HG02759 (cell line): ENCODE measurements around the gene TLR6.
"Not testable (repeated sequence)": the region's sequence is repeated elsewhere in the genome, so short reads cannot be mapped to it uniquely, and the experiment has no call there.

Experiments
- ATAC-seq: cut with Tn5 transposase; IDR thresholded peaks from one replicate; pipeline ENCODE4 v1.9.1; 2021; ENCODE audit warnings: mild to moderate bottlenecking, moderate library complexity; ENCODE audit not compliant: unreplicated experiment

The TLR6 gene

GRCh38 chr4:38823766-38824165, 32.9 kb downstream of the TLR6 start:
- ATAC-seq, result no peak

DNA sequence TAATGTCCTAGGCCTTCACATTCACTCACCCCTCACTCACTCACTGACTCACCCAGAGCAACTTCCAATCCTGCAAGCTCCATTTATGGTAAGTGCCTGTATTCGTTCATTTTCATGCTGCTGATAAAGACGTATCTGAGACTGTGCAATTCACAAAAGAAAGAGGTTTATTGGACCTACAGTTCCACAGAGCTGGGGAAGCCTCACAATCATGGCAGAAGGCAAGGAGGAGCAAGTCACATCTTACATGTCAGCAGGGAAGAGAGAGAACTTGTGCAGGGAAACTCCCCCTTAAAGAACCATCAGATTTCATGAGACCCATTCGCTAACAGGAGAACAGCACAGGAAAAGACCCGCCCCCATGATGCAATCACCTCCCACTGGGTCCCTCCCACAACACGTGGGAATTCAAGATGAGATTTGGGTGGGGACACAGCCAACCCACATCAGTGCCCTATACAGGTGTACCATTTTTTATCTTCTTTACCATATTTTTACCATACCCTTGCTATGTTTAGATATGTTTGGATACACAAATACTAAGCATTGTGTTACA, 33.8 kb downstream of the TLR6 start:
- no peak for ATAC-seq

DNA sequence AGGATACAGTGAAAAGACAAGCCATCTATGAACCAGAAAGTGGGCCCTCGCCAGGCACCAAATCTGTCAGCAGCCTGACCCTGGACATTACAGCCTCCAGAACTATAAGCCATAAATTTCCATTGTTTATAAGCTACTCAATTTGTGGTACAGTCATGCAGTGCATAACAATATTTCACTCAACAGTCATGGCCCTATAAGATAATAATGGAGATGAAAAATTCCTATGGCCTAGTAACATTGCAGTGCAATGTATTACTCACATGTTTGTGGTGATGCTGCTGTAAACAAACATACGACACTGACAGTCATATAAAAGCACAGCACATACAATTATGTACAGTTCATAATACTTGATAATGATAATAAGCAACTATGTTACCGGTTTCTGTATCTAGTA, 34.9 kb downstream of the TLR6 start:
- no peak for ATAC-seq

DNA sequence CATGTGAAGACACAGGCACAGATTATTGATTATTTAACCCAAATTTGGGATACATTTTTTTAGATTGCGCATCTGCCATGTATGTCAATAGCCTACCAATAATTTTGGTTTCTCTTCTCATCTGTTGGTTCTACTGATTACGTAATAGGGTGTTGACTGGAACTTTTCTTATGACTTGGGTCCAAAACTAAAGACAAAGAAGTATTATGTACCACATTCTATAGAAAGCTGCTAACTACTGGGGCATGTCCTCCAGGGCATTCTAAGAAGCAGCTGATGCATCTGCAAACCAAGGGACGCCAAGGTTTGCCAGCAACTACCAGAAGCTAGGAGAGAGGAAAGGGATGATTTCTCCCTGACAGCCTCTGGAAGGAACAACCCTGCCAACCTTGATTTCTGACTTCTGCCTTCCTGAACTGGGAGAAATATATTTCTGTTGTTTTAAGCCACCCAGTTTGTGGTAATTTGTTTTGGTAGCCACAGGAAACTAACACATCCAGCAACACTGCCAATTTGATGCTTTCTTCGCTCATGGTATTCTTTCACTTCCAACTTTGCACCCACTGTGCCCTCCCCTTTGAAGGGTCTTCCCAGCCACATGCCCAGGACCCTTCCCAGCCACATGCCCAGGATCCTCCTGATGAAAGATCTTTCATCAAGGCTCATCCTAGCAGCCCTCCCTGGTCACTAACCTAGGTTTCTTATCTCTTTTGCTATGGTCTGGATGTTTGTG, 36.1 kb downstream of the TLR6 start:
- peak; percentile 47 for ATAC-seq

GRCh38 chr4:38819569-38819968, 37.0 kb downstream of the TLR6 start:
- no peak for ATAC-seq

DNA sequence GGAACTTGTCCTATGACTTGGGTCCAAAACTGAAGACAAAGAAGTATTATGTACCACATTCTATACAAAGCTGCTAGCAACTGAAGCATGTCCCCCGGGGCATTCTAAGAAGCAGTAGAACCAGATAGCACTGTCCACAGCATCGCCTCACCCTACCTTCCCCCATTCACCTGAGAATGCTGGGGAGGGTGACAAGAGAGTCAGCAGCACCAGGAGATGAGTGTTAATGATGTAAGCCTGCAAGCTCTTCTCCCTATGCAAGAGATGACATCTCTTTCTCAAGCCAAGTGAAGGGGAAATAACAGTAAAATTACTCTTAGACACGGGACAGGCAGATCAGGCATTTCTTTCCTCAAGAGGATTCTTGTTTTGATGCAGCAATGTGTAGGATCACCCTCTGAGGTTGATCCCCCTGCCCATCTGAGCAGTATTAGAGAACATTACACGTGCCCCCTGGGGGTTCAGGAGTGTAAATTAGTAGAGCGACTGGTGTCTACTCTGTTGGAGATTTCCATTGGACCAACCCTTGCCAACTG, 38.1 kb downstream of the TLR6 start:
- peak; percentile 68 for ATAC-seq

DNA sequence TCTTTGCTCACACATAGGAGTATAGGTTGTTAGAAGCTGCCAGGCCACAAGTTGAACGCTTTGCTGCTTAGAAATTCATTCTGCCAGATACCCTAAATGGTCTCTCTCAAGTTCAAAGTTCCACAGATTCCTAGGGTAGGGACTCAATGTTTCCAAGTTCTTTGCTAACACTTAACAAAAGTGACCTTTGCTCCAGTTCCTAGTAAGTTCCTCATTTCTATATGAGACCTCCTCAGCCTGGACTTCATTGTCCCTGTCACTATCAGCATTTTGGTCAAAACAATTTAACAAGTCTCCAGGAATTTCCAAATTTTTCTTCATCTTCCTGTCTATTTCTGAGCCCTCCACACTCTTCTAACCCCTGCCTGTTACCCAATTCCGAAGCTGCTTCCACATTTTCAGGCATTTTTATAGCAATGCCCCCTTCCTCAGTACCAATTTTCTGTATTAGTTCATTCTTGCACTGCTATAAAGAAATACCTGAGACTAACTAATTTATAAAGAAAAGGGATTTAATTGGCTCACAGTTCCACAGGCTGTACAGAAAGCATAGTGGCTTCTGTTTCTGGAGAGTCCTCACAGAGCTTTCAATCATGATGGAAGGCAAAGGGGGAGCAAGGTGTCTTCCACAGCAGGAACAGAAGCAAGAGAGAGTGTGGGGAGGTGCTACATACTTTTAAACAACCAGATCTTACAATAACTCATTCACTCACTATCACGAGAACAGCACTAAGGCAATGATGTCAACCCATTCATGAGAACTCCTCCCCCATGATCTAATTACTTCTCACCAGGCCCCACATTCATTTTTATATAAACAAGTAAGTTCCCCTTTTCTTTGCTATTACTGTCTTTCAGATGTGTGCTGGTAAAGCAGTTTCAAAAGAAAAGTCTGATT, 40.5 kb downstream of the TLR6 start:
- no peak for ATAC-seq

DNA sequence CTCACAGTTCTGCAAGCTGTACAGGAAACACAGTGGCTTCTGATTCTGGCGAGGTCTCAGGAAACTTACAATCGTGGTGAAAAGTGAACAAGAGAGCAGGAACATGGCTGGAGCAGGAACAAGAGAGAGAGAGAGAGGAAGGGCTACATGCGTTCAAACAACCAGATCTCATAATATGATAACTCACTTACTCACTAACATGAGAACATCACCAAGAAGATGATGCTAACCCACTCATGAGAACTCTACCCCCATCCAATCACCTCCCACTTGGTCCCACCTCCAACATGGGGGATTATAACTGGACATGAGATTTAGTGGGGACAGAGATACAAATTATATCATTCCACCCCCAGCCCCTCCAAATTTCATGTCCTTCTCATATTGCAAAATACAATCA, 42.2 kb downstream of the TLR6 start:
- ATAC-seq, result no peak

DNA sequence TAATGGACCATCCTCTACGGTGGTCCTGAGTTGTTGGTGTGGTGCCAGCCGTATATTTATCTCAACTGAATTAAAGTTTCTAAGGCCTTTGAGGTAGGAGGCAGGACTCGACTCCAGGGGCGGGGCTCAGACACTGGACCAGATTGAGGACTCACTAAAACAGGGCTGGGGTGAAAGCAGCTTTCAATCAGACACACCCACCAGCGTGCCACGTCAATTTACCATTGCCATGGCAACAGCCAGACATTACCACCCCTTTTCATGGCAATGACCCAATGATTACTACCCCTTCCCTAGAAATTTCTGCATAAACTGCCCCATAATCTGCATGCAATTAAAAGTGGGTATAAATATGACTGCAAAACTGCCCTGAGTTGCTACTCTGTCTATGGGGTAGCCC, 45.3 kb downstream of the TLR6 start:
- no peak for ATAC-seq

- not testable (repeated sequence) for ATAC-seq
Observed at GRCh38 chr4:38807462-38807861, 49.2 kb downstream of the TLR6 start.

DNA sequence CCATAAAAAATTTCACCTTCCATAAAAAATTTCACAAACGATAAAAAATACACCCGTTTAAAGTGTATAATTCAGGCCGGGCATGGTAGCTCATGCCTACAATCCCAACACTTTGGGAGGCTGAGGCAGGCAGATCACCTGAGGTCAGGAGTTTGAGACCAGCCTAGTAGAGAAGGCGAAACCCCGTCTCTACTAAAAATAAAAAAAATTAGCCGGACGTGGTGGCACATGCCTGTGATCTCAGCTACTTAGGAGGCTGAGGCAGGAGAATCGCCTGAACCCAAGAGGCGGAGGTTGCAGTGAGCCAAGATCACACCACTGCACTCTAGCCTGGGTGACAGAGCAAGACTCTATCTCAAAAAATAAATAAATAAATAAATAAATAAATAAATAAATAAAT, 50.4 kb downstream of the TLR6 start:
- ATAC-seq, result not testable (repeated sequence)

- peak; percentile 82 for ATAC-seq
Observed at GRCh38 chr4:38805530-38806145, 51.0 kb downstream of the TLR6 start.

- no peak for ATAC-seq
Observed at GRCh38 chr4:38804654-38805295, 51.8 kb downstream of the TLR6 start, which contains the start of gene TLR1. Gene TLR1, minus strand, starts transcription at chr4:38804791. Its CDS starts 5,960 bp downstream, at chr4:38798831.

- peak; percentile 62 for ATAC-seq
Observed at GRCh38 chr4:38803833-38804653, 52.6 kb downstream of the TLR6 start.

GRCh38 chr4:38802561-38803355, 53.9 kb downstream of the TLR6 start:
- ATAC-seq, result no peak

GRCh38 chr4:38800961-38801450, 55.6 kb downstream of the TLR6 start:
- ATAC-seq, result no peak

DNA sequence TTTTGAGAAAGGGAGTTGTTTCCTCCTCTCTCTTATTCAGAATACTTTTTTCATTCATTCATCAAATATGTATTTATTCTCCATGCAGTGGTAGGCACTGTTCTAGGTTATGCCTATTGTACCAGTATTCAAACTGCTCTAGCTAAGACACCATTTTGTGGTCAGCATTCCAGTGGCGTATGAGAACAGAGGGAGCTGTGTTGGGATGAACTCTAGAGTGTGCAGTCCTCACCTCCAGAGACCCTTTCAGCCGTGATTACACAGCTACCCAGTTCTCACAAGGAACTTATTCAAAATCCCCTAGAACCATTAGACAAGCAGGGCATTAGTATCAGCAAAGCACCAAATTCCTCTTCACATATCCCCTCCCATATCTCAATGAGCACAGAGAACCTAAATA, 56.3 kb downstream of the TLR6 start:
- ATAC-seq, result no peak

DNA sequence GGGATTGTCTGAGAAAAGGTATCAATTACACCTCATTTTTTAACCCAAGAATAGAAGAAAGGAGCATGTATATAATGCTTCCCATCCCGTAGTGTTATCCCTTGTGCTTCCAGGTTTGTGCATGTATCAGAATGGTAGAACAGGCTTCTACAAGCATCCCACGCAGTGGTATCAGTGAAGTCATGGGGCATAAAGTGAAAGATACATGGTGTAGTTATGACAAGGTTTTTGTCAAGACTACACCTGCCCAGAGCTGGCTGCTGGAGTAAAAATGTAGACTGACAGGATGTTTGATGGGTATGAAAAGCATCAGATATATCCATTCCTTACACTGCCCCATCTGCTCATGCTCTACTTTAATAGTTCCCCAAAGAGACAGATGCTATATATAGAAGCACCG, 61.5 kb downstream of the TLR6 start:
- ATAC-seq, result no peak

DNA sequence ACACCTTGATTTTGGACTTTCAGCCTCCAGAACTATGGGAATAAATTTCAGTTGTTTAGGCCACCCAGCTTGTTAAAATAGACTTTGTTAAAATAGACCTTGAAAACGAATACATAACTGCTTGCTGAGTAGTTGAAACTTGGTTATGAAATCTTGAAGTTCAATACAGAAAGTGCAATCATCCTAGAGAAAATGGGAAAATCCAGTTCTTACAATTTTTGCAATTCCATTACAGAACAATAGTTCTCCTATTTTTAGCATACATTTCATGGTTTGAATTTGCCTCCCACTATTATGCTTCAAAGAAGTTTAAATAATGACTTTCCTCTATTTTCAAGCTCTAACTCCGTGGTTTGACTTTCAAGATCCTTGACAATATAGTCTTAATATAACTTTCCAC, 62.6 kb downstream of the TLR6 start:
- no peak for ATAC-seq
